Neural progenitor cell (in vitro differentiated cells): ENCODE results near the gene GOLGA3. TPM values are rescaled to one million over a fixed set of nuclear protein-coding genes. Genes with fewer than 3 reads are reported as not detected.
"Not testable (repeated sequence)": the region's sequence is repeated elsewhere in the genome, so short reads cannot be mapped to it uniquely, and the experiment has no call there.

Experiments
- DNase-seq: peaks from one replicate; pipeline ENCODE4 v3.0.0-alpha.2; 2016; ENCODE audit warnings: low spot score
- H2AFZ ChIP-seq: fragments of 200-600 bp; sonication (generic); replicated peaks from 2 replicates; pipeline ENCODE4 v1.6.1; 2016; ENCODE audit warnings: antibody characterized with exemption
- H3F3A ChIP-seq: fragments of 200-600 bp; sonication (generic); 2 replicates; pipeline ENCODE4 v1.6.1; 2016; ENCODE audit warnings: antibody characterized with exemption, low read depth
- H3K27ac ChIP-seq: fragments of 200-600 bp; sonication (generic); 2 replicates; pipeline ENCODE4 v1.5.1; 2016; ENCODE audit warnings: mild to moderate bottlenecking
- H3K27me3 ChIP-seq: fragments of 200-600 bp; sonication (generic); 2 replicates; pipeline ENCODE4 v1.6.1; 2016; ENCODE audit warnings: mild to moderate bottlenecking, moderate library complexity
- H3K36me3 ChIP-seq: fragments of 200-600 bp; sonication (generic); 2 replicates; pipeline ENCODE4 v1.5.1; 2016
- H3K4me1 ChIP-seq: fragments of 200-600 bp; sonication (generic); 2 replicates; pipeline ENCODE4 v1.6.1; 2016; ENCODE audit warnings: mixed run types
- H3K4me2 ChIP-seq: fragments of 200-600 bp; sonication (generic); 2 replicates; pipeline ENCODE4 v1.6.1; 2016
- H3K4me3 ChIP-seq: fragments of 200-600 bp; sonication (generic); 2 replicates; pipeline ENCODE4 v1.5.1; 2016
- H3K79me2 ChIP-seq: fragments of 200-600 bp; sonication (generic); 2 replicates; pipeline ENCODE4 v1.6.1; 2016; ENCODE audit warnings: low read depth
- H3K9ac ChIP-seq: fragments of 200-600 bp; sonication (generic); 2 replicates; pipeline ENCODE4 v1.6.1; 2016
- H3K9me3 ChIP-seq: fragments of 200-600 bp; sonication (generic); 2 replicates; pipeline ENCODE4 v1.5.1; 2016; ENCODE audit warnings: low read depth
- H4K20me1 ChIP-seq: fragments of 200-600 bp; sonication (generic); 2 replicates; pipeline ENCODE4 v1.6.1; 2016; ENCODE audit warnings: low read depth
- H3K27ac Mint-ChIP-seq: 3 replicates; pipeline ENCODE4 v1.8.0; 2021; ENCODE audit warnings: mixed read lengths
- H3K27me3 Mint-ChIP-seq: 2 replicates; pipeline ENCODE4 v1.8.0; 2022; ENCODE audit warnings: low read depth, mild to moderate bottlenecking, inconsistent platforms, moderate library complexity, mixed read lengths; ENCODE audit not compliant: insufficient read depth
- H3K36me3 Mint-ChIP-seq: 3 replicates; pipeline ENCODE4 v1.8.0; 2021; ENCODE audit warnings: mixed read lengths
- H3K4me1 Mint-ChIP-seq: 3 replicates; pipeline ENCODE4 v1.8.0; 2021; ENCODE audit warnings: mixed read lengths
- H3K4me3 Mint-ChIP-seq: 3 replicates; pipeline ENCODE4 v1.8.0; 2021; ENCODE audit warnings: mild to moderate bottlenecking, moderate library complexity, mixed read lengths
- H3K9me3 Mint-ChIP-seq: 3 replicates; pipeline ENCODE4 v1.8.0; 2020; ENCODE audit warnings: mixed read lengths
- EZH2 ChIP-seq: fragments of 200-600 bp; sonication (generic); IDR thresholded peaks from 2 replicates; pipeline ENCODE4 v1.6.1; 2017; ENCODE audit warnings: antibody characterized with exemption, mild to moderate bottlenecking, moderate library complexity
- EZH2phosphoT487 ChIP-seq: fragments of 200-600 bp; sonication (generic); IDR thresholded peaks from 2 replicates; pipeline ENCODE4 v1.6.1; 2017; ENCODE audit warnings: antibody characterized with exemption
- total RNA-seq: library from RNA; depleted of rRNA; stranded (reverse); fragments of >200 nt; gene quantifications from 2 replicates; pipeline ENCODE4 v1.2.3, GENCODE V29; 2015; ENCODE audit warnings: low replicate concordance
- TF ChIP-seq, protein P1 (sequence below): fragments of 200-600 bp; sonication (generic); IDR thresholded peaks from 2 replicates; pipeline ENCODE4 v1.5.1; 2017; ENCODE audit warnings: antibody characterized with exemption, mild to moderate bottlenecking

GOLGA3 gene
- total RNA-seq, 1 donor from 2014 or later, result 8.5 TPM

DNA sequence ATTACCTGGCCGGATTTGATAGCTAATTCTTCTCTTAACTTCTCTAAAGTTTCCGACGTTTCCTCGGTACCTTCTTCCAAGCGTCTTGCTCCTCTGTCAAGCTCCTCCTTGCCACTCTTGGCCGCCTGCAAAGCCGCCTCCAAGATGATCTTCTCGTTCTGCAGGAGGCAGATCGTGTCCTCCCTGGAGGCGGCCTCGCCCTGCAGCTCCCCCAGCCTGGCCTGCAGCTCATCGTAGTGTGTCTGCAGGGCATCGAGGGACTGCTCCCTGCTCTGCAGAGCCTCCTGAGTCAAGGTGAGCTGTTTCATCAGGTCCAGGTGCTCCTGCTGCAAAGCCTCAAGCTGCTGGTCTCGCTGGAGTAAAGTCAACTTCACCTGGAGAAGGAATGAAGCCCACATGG, 32.8 kb downstream of the GOLGA3 start:
- no peaks in the 10 kb centered on the region for H3K4me1 ChIP-seq
- no peaks in the 10 kb centered on the region for H3K79me2 ChIP-seq
- no peak overlapping the region for H2AFZ ChIP-seq
- no peaks in the 10 kb centered on the region for H3K4me1 Mint-ChIP-seq
- peaks cover 39% of the 10 kb centered on the region for H3K36me3 Mint-ChIP-seq
- H3K4me2 ChIP-seq, result no peak overlapping the region
- H3F3A ChIP-seq, result no peaks in the 10 kb centered on the region
- no peak overlapping the region for H3K27ac ChIP-seq
- TF ChIP-seq EZH2phosphoT487 (no peak), EZH2 (no peak)
- TF ChIP-seq, protein P1, sequence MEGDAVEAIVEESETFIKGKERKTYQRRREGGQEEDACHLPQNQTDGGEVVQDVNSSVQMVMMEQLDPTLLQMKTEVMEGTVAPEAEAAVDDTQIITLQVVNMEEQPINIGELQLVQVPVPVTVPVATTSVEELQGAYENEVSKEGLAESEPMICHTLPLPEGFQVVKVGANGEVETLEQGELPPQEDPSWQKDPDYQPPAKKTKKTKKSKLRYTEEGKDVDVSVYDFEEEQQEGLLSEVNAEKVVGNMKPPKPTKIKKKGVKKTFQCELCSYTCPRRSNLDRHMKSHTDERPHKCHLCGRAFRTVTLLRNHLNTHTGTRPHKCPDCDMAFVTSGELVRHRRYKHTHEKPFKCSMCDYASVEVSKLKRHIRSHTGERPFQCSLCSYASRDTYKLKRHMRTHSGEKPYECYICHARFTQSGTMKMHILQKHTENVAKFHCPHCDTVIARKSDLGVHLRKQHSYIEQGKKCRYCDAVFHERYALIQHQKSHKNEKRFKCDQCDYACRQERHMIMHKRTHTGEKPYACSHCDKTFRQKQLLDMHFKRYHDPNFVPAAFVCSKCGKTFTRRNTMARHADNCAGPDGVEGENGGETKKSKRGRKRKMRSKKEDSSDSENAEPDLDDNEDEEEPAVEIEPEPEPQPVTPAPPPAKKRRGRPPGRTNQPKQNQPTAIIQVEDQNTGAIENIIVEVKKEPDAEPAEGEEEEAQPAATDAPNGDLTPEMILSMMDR, result no peak
- no peaks in the 10 kb centered on the region for H3K27me3 ChIP-seq
- H3K4me3 Mint-ChIP-seq, result no peak overlapping the region
- no peaks in the 10 kb centered on the region for H3K9me3 Mint-ChIP-seq
- no peak for DNase-seq
- no peaks in the 10 kb centered on the region for H4K20me1 ChIP-seq
- no peak overlapping the region for H3K4me3 ChIP-seq
- peaks cover 4% of the 10 kb centered on the region for H3K27me3 Mint-ChIP-seq
- H3K9ac ChIP-seq, result no peak overlapping the region
- no peaks in the 10 kb centered on the region for H3K36me3 ChIP-seq
- no peak overlapping the region for H3K27ac Mint-ChIP-seq
- H3K9me3 ChIP-seq, result no peaks in the 10 kb centered on the region

- H3K4me1 ChIP-seq, H3K4me1 Mint-ChIP-seq: not testable (repeated sequence)
Measured at GRCh38 chr12:132791940-132792339, 36.7 kb downstream of the GOLGA3 start.

DNA sequence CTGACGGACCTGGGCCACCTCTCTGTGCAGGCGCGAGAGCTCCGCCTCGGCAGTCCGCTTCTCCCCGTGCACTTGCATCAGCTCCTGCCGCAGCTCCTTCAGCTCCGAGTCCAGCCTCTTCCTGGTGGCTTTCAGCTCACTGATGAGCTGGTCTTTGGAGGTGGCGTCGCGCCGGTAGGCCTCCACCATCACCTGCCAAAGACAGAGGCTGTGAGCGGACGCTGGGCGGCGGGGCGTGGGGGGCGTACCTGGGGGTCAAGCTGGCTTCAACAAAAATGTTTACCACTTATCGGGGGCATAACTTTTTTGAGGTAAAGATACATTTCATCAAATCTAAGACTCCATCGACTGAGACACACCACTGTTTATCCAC, 39.6 kb downstream of the GOLGA3 start:
- no peak for DNase-seq
- Histone ChIP-seq H3K4me3 (no peak overlapping the region), H3K27ac (no peak overlapping the region), H3K79me2 (no peaks in the 10 kb centered on the region), H3K9me3 (no peaks in the 10 kb centered on the region), H3K9ac (no peak overlapping the region), H2AFZ (no peak overlapping the region), H4K20me1 (no peaks in the 10 kb centered on the region), H3K4me2 (no peak overlapping the region), H3F3A (no peaks in the 10 kb centered on the region), H3K27me3 (no peaks in the 10 kb centered on the region), H3K4me1 (no peaks in the 10 kb centered on the region), H3K36me3 (no peaks in the 10 kb centered on the region)
- Mint-ChIP-seq H3K9me3 (no peaks in the 10 kb centered on the region), H3K4me1 (no peaks in the 10 kb centered on the region), H3K27ac (no peak overlapping the region), H3K4me3 (no peak overlapping the region), H3K36me3 (peaks cover 50% of the 10 kb centered on the region), H3K27me3 (peaks cover 4% of the 10 kb centered on the region)
- TF ChIP-seq EZH2phosphoT487, result no peak

More at GRCh38 chr12:132791940-132792339, 36.7 kb downstream of the GOLGA3 start:
- H4K20me1 ChIP-seq, DNase-seq, H3K9ac ChIP-seq, H3F3A ChIP-seq, H3K27ac ChIP-seq, H3K4me2 ChIP-seq, H3K27me3 Mint-ChIP-seq, H3K27ac Mint-ChIP-seq, H3K4me3 Mint-ChIP-seq, H3K4me3 ChIP-seq, H3K9me3 Mint-ChIP-seq, H3K9me3 ChIP-seq, H3K27me3 ChIP-seq, H2AFZ ChIP-seq, H3K36me3 ChIP-seq, H3K79me2 ChIP-seq: not testable (repeated sequence)
- H3K36me3 Mint-ChIP-seq, result peaks cover 46% of the 10 kb centered on the region

DNA sequence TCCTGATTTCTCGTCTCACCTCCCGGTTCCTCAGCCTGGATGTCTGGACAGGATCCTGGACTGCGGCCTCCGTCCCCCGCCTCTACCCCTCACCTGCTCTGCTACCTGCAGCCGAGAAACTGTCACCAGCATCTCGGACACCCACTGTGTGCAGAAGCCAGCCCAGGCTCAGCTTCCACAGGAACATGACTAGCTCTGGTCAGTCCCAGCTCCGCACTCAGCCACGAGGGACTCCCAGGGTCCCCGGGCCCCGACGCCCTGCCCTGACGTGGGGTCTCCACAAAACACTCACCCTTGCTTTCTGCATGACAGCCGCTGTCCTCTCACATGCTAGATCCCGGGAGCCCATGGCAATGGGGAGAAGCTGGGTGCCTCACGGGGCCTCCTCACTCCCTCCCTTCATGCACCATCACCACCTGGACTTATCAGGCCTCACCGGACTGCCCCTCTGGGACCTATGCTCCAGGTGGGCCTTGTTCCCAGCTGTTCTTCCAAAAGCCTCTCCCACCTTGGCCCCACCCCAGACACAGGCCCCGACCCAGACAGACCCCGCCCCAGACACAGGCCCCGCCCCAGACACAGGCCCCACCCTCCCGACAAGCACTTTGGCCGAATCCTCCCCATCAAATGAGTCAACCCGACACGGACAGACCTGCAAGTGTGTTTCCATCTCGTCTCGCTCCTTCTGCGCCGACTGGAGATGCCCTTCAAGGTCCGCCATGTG, 40.1 kb downstream of the GOLGA3 start:
- Mint-ChIP-seq H3K27me3 (peaks cover 4% of the 10 kb centered on the region), H3K27ac (no peak overlapping the region), H3K4me3 (no peak overlapping the region), H3K9me3 (no peaks in the 10 kb centered on the region), H3K36me3 (peaks cover 47% of the 10 kb centered on the region), H3K4me1 (no peaks in the 10 kb centered on the region)
- Histone ChIP-seq H3K9ac (no peak overlapping the region), H3K9me3 (no peaks in the 10 kb centered on the region), H3K4me1 (no peaks in the 10 kb centered on the region), H3K27ac (no peak overlapping the region), H4K20me1 (no peaks in the 10 kb centered on the region), H2AFZ (no peak overlapping the region), H3K27me3 (no peaks in the 10 kb centered on the region), H3F3A (no peaks in the 10 kb centered on the region), H3K36me3 (no peaks in the 10 kb centered on the region), H3K4me3 (no peak overlapping the region), H3K79me2 (no peaks in the 10 kb centered on the region), H3K4me2 (no peak overlapping the region)
- TF ChIP-seq, protein P1, result no peak
- TF ChIP-seq EZH2phosphoT487 (no peak), EZH2 (no peak)
- no peak for DNase-seq
